MG63 (cell line): ENCODE results near the gene QPRT. TPM values are rescaled to one million over a fixed set of nuclear protein-coding genes. Genes with fewer than 3 reads are reported as not detected.
"Not testable (repeated sequence)": the region's sequence is repeated elsewhere in the genome, so short reads cannot be mapped to it uniquely, and the experiment has no call there.

Source experiments
- DNase-seq: peaks from one replicate; pipeline ENCODE4 v3.0.0-alpha.2; 2020
- H3K27me3 ChIP-seq: fragments of 250-450 bp; sonication (Bioruptor Pico); 2 replicates; pipeline ENCODE4 v1.5.1; 2020; ENCODE audit warnings: mild to moderate bottlenecking, moderate library complexity
- H3K36me3 ChIP-seq: fragments of 250-450 bp; sonication (Bioruptor Pico); 2 replicates; pipeline ENCODE4 v1.5.1; 2020; ENCODE audit warnings: mild to moderate bottlenecking, moderate library complexity
- H3K4me3 ChIP-seq: fragments of 250-450 bp; sonication (Bioruptor Pico); 2 replicates; pipeline ENCODE4 v1.5.1; 2020; ENCODE audit warnings: mild to moderate bottlenecking, moderate library complexity
- H3K9me3 ChIP-seq: fragments of 250-450 bp; sonication (Bioruptor Pico); 2 replicates; pipeline ENCODE4 v1.5.1; 2020; ENCODE audit warnings: mild to moderate bottlenecking, moderate library complexity
- total RNA-seq: library from RNA; depleted of rRNA; stranded (reverse); fragments of >200 nt; shearing (Covaris generic); gene quantifications from 2 replicates; pipeline ENCODE4 v1.2.3, GENCODE V29; 2014; ENCODE audit warnings: low replicate concordance

QPRT gene
- total RNA-seq, 1 experiment from 2014 or later = 0.36 TPM

DNA sequence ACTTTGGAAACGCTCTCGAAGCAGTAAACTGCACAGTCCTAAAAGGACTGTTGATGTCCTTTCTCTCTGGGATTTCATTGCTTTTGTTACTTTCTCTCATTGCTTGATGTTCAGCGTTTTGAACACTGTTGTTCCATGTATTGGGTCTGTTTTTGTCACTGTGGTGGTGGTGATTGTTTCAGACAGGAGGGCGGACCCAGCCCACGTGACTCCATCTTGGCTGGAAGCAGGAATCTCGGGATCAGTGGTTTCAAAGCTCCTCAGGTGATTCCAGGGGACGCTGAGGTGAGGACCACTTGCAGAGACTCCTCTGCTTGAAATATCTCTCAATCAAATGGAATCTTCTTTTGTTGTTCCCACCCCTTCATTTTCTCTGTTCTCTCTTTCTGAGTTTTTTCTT, 48.5 kb downstream of the QPRT start:
- Histone ChIP-seq H3K9me3 (no peaks in the 10 kb centered on the region), H3K36me3 (no peaks in the 10 kb centered on the region), H3K4me3 (no peak overlapping the region), H3K27me3 (no peaks in the 10 kb centered on the region; the same call in 1 of the 2 replicates)
- no peak for DNase-seq

DNA sequence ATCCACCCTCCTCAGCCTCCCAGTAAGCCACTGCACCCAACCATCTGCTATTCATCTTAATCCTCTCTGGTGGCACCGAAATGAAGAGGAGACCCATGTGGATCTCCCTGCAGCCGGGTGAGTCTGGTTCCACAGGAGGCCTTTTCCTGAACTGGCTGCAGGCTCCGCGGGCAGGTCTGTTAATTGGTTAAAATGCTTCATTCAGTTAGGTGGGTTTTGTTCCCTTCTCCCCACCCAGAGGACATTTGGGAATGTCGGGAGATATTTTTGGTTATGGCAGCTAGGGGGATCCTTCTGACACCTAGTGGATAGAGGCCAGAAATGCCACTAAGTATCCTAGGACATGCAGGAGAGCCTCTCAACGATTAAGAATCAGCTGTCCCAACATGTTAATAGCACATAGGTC, 50.1 kb downstream of the QPRT start:
- H3K4me3 ChIP-seq = no peak overlapping the region
- H3K9me3 ChIP-seq = no peaks in the 10 kb centered on the region
- no peaks in the 10 kb centered on the region for H3K36me3 ChIP-seq
- DNase-seq = no peak
- H3K27me3 ChIP-seq = no peaks in the 10 kb centered on the region; the same call in 1 of the 2 replicates

DNA sequence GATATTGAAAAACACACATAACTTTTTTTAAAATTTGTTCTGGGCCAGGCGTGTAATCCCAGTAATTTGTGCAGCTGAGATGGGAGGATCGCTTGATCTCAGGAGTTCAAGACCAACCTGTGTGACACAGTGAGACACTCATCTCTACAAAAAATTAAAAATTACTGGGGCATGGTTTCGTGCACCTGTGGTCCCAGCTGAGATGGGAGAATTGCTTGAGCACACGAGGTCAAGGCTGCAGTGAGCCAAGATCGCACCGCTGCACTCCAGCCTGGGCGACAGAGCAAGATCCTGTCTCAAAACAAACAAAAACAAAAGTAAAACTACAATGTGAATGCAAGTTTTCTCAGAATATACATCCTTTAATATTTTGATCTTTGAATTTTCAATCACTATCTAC, 51.7 kb downstream of the QPRT start:
- Histone ChIP-seq H3K9me3 (no peaks in the 10 kb centered on the region), H3K27me3 (peaks cover 3% of the 10 kb centered on the region), H3K36me3 (no peaks in the 10 kb centered on the region), H3K4me3 (no peak overlapping the region)
- DNase-seq = no peak

DNA sequence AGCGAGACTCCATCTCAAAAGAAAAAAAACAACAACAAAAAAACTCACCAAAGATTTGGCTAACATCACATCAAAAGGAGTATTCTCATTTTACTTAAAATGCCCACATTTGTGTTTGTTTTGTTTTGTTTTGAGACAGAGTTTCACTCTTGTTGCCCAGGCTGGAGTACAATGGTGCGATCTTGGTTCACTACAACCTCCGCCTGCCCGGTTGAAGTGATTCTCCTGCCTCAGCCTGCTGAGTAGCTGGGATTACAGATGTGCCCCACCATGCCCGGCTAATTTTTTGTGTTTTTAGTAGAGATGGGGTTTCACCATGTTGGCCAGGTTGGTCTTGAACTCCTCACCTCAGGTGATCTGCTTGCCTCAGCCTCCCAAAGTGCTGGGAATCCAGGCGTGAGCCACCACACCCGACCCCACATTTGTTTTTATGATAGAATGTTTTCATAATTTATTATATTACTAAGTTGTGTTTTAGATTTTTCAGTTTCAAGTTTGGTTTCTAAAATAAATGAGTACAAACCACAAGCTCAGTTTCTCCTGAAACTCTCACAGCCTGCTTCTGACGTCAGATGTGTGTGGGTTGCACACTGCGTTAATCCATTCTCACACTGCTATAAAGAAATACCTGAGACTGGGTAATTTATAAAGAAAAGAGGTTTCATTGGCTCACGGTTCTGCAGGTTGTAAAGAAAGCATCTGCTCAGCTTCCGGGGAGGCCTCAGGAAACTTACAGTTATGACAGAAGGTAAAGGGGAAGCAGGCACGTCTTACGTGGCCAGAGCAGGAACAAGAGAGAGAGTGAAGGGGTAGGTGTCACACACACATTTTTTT, 53.0 kb downstream of the QPRT start:
- DNase-seq, H3K4me3 ChIP-seq, H3K9me3 ChIP-seq, H3K36me3 ChIP-seq: not testable (repeated sequence)
- peaks cover 10% of the 10 kb centered on the region for H3K27me3 ChIP-seq

DNA sequence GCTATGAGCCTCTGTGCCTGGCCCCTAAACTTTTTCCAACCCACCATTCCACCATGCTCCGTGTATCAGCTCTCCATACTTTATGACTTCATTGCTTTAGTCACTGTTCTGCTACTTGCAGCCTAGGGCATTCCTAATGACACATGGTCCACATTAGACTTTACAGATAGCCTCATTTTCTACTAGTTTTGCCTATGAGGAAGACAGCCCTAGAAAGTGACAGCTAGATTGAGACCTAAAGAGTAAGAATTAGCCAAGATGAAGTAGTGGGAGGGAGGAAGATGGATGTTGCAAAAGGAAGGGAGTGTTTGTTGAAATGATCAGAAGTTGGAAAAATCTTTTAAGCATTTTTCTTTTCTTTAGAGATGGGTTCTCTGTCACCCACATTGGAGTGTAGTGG, 55.8 kb downstream of the QPRT start:
- no peaks in the 10 kb centered on the region for H3K36me3 ChIP-seq
- H3K9me3 ChIP-seq = no peaks in the 10 kb centered on the region
- DNase-seq = no peak
- H3K27me3 ChIP-seq = peaks cover 10% of the 10 kb centered on the region; the same call in 1 of the 2 replicates
- H3K4me3 ChIP-seq = no peak overlapping the region

DNA sequence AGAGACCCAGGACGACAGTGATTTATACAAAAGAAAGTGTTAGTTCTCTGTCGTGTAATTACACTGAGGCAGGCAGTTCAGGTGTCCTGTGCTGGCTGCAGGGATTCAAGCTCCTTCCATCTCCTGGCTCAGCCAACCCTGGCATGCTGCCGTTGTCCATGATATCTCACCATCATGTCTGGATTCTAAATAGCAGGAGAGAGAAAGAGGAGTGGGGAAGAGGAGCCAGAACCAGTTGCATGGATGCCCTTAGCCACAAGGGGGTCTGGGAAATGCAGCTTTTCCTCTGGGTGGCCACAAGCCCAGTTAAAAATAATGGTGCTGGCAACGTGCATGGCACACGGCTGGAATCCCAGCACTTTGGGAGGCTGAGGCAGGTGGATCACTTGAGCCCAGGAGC, 57.1 kb downstream of the QPRT start:
- H3K36me3 ChIP-seq = no peaks in the 10 kb centered on the region
- no peak overlapping the region for H3K4me3 ChIP-seq
- DNase-seq = no peak
- no peaks in the 10 kb centered on the region for H3K9me3 ChIP-seq
- peaks cover 10% of the 10 kb centered on the region; the same call in 1 of the 2 replicates for H3K27me3 ChIP-seq

DNA sequence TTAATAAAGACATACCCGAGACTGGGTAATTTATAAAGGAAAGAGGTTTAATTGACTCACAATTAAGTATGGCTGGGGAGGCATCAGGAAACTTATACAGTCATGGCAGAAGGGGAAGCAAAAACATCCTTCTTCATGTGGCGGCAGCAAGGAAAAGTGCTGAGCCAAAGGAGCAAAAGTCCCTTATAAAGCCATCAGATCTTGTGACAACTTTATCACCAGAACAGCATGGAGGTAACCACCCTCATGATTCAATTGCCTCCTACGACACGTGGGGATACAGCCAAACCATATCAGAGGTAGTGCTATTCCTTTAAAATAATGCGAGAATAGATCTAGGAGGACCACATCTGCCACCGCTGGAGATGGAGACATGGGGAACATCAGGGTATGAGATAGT, 57.8 kb downstream of the QPRT start:
- DNase-seq = no peak
- H3K36me3 ChIP-seq = no peaks in the 10 kb centered on the region
- peaks cover 10% of the 10 kb centered on the region; the same call in 1 of the 2 replicates for H3K27me3 ChIP-seq
- H3K4me3 ChIP-seq = no peak overlapping the region
- H3K9me3 ChIP-seq = no peaks in the 10 kb centered on the region

DNA sequence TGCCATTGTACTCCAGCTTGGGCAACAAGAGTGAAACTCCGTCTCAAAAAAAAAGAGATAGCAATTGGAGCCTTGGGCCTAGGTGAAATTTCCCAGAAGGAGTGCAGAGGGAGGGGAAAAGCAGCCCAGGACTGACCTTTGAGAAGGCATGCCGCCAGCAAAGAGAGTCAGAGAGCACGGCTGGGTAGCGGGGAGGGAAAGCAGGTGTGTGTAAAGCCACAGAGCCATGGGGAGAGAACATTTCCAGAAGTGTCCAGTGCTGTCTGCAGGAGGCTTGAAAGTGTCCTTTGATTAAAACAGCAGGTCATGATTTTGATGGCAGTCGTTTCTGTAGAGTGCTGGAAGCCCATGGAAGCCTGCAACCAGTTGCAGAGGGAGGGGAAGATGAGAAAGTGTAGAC, 58.7 kb downstream of the QPRT start:
- Histone ChIP-seq H3K36me3 (no peaks in the 10 kb centered on the region), H3K9me3 (no peaks in the 10 kb centered on the region), H3K27me3 (peaks cover 10% of the 10 kb centered on the region; the same call in 1 of the 2 replicates), H3K4me3 (no peak overlapping the region)
- no peak for DNase-seq

DNA sequence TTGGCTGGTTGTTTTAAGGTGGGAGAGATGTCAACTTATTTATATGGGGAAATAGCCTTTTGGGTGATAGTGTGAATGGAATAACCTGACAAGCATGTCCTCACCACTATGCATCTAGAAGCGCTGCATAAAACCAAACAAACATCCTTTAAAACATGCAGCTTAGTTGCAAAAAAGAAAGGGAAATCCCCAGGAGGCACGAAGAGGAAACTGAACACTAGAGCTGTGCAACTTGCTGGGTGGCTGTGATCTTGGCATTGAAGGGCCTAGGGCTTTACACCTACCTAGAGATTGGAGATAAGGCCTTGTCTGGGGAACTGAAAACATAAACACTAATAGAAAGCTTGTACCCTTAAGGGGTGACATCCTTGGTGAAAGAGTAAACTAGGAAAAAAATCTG, 59.5 kb downstream of the QPRT start:
- H3K27me3 ChIP-seq = peaks cover 10% of the 10 kb centered on the region; the same call in 1 of the 2 replicates
- no peaks in the 10 kb centered on the region for H3K36me3 ChIP-seq
- no peak for DNase-seq
- H3K4me3 ChIP-seq = no peak overlapping the region
- H3K9me3 ChIP-seq = no peaks in the 10 kb centered on the region

DNA sequence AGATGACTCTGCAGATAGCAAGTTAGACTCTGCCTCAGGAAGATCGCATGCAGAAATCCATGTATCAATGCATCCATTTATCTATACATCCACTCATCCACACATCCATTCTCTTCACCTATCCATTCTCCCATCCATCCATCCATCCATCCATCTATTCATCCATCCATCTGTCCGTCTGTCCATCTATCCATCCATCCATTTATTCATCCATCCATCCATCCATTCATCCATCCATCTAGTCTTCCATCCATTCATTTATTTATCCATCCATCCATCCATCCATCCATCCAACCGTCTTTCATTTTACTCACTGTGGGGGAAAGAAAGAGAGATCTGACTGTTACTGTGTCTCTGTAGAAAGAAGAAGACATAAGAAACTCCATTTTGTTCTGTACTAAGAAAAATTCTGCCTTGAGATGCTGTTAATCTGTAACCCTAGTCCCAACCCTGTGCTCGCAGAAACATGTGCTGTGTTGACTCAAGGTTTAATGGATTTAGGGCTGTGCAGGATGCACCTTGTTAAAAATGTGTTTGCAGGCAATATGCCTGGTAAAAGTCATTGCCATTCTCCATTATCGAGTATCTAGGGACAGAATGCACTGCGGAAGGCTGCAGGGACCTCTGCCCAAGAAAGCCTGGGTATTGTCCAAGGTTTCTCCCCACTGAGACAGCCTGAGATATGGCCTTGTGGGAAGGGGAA, 61.1 kb downstream of the QPRT start:
- H3K4me3 ChIP-seq, H3K36me3 ChIP-seq, H3K27me3 ChIP-seq, DNase-seq, H3K9me3 ChIP-seq: not testable (repeated sequence)

DNA sequence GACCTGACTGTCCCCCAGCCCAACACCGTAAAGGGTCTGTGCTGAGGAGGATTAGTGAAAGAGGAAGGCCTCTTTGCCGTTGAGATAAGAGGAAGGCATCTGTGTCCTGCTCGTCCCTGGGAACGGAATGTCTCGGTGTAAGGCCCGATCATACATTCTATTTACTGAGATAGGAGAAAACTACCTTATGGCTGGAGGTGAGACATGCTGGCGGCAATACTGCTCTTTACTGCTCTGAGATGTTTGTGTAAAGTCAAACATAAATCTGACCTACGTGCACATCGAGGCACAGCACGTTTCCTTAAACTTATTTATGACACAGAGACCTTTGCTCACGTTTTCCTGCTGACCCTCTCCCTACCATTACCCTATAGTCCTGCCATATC, 61.6 kb downstream of the QPRT start:
- not testable (repeated sequence) for H3K36me3 ChIP-seq, H3K4me3 ChIP-seq, H3K9me3 ChIP-seq, DNase-seq, H3K27me3 ChIP-seq

DNA sequence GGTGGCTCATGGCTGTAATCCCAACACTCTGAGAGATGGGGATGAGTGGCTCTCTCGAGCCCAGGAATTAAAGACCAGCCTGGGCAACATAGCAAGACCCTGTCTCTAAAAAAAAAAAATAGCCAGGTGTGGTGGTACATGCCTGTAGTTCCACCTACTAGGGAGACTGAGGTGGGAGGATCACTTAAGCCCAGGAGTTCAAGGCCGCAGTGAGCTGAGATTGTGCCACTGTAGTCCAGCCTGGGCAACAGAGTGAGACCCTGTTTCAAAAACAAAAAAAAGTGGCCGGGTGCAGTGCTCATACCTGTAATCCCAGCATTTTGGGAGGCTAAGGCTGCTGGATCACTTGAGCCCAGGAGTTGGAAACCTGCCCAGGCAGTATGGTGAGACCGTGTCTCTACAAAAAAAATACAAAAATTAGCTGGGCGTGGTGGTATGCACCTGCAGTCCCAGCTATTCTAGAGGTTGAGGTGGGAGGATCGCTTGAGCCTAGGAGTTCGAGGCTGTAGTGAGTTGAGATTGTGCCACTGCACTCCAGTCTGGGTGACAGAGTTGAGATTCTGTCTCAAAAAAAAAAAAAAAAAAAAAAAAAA, 63.8 kb downstream of the QPRT start:
- Histone ChIP-seq H3K36me3 (no peaks in the 10 kb centered on the region), H3K9me3 (no peaks in the 10 kb centered on the region), H3K4me3 (no peak overlapping the region), H3K27me3 (no peaks in the 10 kb centered on the region; the same call in 1 of the 2 replicates)
- no peak for DNase-seq

DNA sequence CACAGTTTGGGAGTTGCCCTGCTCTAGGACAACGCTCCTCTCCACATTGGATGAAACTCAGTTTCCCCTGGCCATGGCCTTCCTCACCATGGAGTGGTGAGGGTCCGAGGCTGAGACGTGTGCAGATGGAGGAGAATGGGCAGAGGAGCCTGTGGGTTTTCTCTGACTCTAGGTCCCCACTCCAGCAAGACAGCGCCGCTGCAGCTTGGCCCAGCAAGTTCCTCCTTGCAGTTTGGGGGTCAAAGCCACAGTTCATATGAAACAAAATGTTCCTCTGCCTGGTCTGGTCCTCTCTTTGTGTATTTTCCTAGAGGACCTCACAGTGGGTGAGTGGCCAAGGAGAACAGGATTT, 64.5 kb downstream of the QPRT start:
- no peak for DNase-seq
- no peaks in the 10 kb centered on the region for H3K27me3 ChIP-seq
- H3K4me3 ChIP-seq = no peak overlapping the region
- no peaks in the 10 kb centered on the region for H3K9me3 ChIP-seq
- no peaks in the 10 kb centered on the region for H3K36me3 ChIP-seq

DNA sequence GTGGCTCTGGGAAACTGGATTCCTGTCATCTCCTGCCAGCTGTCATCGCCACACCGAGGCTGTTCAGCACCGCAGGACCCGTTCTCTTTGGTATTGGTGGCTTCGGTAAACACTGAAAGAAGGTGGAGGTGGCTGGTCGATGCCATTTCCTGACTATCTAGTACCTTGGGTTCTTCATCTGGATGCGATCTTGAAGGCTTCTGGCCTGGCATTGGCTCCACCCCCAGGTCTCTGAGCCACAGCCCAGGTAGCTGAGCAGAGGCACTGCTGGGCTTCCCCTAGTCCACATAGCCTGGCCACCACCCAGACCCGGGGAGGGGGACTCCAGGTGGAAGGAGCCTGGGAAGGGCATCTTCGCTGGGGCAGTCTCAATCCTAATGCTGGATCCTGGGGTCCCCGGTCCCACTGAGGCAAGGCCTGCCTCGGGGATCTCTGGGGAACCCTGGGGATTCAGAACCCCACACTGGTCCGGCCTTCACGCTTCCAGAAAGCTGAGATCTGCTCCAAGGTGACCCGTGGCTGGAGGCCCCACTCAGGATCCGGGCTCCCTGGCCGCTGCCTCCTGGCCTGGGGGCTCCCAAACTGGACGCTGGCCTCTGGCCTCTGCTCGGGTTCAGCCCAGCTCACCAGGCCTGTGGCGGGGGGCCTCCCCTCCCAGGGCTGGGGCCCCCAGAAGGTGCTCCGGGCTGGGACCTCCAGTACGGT, 65.0 kb downstream of the QPRT start:
- H3K36me3 ChIP-seq = no peaks in the 10 kb centered on the region
- H3K9me3 ChIP-seq = no peaks in the 10 kb centered on the region
- H3K27me3 ChIP-seq = no peaks in the 10 kb centered on the region
- DNase-seq = no peak
- no peak overlapping the region for H3K4me3 ChIP-seq

DNA sequence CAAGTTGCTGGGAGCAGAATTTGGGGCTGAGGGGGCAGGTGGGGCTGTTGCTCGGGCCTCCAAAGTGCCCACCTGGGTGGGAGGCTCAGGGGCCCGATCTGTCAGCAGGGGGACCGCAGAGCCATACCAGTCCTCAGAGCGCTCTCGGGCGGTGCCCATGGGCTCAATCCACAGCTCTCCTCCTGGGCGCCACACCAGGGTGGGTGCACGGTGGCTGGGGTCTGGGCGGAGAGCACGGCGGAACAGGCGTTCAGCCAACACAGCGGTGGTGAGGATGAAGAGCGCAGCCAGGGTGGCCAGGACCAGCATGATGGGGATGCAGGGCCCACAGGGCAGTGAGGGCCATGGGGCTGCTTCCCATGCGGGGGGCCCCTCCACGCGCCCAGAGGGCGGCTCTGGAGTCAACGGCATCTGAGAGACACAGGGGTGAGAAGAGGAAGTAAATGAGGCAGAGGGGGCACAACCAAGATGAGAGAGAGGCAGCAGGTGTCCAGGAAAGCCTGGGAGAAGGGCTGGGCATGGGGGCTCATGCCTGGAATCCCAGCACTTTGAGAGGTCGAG, 65.6 kb downstream of the QPRT start:
- H3K9me3 ChIP-seq = no peaks in the 10 kb centered on the region
- no peak for DNase-seq
- no peaks in the 10 kb centered on the region for H3K36me3 ChIP-seq
- no peaks in the 10 kb centered on the region for H3K27me3 ChIP-seq
- no peak overlapping the region for H3K4me3 ChIP-seq

DNA sequence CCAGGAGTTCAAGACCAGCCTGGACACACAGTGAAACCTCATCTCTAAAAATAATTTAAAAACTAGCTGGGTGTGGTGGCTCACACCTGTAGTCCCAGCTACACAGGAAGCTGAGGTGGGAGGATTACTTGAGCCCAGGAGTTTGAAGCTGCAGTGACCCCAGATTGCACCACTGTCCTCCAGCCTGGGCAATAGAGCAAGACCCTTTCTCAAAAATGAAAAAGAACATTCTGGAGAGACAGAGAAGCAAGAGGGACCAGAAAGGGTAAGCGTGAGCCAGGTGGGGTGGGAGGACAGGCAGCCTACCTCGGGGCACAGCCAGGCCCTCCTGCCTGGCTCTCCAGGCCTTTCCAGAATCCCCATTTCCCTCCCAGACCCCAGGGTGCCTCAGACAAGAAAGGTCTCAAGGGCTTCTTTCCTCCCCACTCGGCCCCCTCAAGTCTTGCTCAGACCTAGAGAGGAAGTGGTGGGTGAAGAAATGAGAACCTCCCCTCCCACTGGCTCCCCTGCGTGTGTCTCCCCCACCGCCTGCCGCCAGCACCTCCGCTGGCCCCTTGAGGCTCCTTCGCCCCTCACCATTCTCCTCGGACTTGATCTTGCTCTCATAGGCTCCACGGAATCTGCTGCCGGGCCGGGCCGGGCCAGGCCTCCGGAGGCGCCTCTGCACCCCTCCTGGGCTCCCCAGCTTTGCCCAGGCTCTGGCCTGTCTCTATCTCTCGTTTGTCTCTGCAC, 66.3 kb downstream of the QPRT start:
- Histone ChIP-seq H3K27me3 (no peaks in the 10 kb centered on the region), H3K9me3 (no peaks in the 10 kb centered on the region), H3K36me3 (no peaks in the 10 kb centered on the region), H3K4me3 (no peak overlapping the region)
- DNase-seq = no peak
